HG03439 (cell line): ENCODE results near the gene SLC26A6.

Experiments used
- ATAC-seq: cut with Tn5 transposase; IDR thresholded peaks from one replicate; pipeline ENCODE4 v1.9.1; 2021; ENCODE audit warnings: mild to moderate bottlenecking, moderate library complexity; ENCODE audit not compliant: unreplicated experiment

Gene SLC26A6

DNA sequence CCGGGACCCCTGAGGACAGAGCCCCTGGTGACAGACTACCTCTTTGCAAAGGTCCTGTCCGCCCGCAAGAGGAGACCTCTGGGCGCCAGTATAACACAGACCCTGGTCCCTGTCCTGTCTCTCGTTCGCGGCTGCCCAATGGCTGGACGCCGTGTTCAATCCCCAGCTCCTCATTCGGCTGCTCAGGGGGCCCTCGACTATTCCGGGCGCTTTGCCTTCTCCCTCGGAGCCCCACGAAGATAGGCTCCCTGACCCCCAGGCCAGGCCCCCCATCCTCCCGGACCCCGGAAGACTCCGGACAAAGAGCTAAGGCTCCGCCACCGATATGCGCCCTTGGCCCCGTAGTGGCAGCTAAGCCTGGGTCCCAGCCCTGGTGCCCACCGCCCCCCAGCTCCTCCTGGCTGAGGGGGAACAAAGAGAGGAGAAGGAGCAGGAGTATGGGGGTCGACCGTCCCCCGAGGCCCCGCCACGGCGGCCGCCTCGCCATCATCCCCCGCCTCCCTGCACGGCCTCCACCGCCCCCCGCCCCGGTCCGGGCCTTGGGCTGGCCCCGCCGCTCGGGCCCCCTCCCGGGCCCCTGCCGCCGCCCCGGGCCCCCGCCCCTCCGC, 27.0 kb upstream of the SLC26A6 start:
- ATAC-seq: no peak

DNA sequence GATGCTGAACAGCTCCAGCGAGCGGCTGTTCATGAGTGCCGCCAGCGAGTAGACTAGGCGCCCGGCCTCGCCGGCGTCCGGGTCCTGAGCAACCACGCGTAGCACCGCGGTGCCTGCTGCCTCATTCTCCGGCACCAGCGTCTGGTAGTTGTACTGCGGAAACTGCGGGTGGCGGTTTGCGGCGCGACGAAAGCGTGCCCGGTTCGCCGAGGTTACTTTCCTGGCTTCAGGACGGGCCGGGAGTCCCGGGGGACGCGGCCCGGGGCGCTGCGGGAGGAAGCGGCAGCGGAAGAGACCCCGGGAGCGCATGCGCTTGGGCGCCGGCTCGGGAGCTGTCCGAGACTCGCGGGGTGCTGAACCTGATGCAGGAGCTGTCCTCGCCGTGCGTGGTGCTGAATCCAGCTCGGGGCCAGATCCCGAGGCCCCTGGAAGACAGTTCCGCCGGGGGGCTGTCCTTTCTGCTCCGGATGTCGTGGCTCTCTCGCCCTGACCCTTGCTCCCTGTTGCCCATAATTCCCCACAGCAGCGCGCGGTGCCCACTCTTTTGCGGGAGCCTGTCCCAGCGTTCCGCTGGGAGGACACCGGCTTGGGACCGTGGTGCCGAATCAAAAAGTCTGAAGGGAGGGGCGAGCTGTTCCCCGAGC, 26.4 kb upstream of the SLC26A6 start:
- no peak for ATAC-seq

DNA sequence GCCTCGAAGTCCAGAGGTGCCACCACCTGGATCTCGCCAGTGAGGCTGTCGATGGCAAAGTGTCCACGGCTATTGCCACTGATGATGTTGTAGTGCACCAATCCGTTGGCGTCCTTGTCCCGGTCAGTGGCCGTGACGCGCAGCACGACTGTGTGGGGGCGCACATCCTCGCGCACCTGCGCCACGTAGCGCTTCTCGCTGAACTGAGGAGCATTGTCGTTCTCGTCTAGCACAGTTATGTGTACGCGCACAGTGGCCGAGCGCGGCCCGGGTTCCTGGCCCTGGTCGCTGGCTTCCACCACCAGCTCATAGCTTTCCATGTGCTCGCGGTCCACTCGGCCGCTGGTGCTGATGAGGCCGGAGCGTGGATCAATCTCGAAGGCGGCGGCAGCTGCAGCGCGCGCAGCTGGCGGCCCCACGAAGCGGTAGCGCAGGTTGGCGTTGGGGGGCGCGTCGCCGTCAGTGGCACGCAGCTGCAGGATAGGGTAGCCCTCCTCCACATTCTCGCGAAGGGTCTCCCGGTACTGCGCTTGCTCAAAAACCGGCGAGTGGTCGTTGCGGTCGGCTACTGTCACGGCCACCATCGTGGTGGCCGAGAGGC, 25.6 kb upstream of the SLC26A6 start:
- no peak for ATAC-seq

DNA sequence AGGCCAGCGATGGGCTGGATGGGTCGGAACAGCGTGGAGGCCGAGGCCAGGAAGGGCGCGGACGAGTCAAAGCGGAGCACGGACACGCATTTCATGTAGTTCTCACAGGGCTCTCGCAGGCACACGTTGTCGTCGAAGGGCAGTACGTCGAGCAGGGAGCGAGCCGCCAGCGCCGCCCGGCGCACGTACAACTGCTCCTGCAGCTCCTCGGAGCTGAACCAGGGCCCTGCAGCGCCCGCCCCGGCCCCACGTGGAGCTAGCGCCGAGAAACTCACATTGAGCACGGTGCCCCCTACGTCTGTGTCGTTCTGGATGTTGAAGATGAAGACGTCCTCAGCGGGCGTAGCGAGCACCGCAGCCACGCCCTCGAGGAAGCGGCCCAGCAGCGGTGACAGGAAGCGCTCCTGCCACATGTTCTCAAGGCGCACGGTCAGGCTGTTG, 21.6 kb upstream of the SLC26A6 start:
- ATAC-seq: no peak

DNA sequence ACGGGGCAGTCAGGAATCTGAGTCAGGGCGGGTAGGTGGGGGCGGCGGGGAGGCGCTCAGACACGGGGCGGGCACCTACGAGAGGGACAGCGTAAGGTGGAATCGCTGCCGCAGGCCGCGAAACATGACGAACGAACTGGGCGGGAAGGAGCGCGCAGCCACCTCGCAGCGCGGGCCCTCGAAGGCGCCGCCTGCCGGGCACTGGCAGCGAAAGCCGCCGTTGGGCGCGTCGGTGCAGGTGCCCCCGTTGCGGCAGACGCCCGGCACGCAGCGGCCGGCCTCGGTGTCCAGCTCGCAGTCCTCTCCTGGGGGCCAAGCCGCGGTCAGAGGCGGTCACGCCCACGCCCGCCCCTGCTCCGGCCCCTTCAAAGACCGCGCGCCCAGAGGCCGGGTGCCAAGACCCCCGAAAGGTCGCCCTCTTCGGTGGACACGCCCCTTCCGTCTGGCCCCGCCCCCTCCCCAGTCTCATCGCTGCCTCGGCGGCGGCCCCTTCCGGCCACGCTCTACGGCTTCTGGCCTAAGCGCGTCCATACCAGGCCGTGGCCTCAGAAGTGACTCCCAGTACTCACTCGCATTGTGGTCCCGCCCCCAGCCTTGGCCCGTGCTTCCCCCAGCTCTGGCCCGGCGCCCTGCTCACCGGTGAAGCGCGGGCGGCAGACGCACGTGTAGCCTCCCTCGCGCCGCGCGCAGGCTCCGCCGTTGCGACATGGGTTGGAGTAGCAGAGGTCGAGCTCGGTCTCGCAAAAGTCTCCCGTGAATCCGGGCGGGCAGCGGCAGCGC, 21.0 kb upstream of the SLC26A6 start:
- peak; percentile 56 for ATAC-seq

DNA sequence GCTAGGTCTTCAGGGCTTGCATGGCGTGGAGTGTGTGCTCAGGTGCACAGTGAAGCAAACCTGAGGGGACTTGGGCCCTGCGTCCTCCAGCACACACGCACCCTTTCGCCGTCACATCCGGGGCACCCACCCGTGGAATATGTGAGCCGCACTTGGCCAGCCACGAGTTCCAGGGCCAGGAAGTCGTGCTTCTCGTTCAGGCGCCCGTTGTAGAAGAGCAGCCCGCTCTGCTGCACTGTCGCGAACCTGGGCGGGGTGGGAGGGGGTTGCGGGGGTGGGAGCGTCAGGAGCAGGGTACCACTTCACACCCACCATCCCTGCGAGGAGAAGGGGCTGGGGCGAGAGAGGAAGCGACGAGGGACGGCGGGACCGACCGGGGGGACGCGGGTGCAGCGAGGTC, 20.3 kb upstream of the SLC26A6 start:
- no peak for ATAC-seq

DNA sequence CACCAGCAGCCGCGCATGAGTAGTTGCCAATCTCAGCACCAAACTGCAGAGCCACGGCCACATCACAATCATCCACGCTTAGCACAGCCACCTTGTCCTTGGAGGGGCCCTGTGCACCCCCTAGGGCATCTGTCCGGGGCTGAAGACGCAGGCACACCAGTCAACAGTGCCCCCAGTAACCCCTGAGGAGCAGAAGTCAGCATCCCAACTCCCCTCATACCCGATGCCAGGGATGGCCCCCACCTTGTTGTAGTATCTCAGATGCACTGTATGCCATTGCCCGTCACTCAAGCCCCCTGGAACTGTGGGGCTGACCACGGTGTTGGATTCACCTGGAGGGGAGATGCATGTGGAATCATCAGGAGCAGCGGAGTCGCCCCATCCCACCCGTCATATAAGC, 19.8 kb upstream of the SLC26A6 start:
- ATAC-seq: no peak

DNA sequence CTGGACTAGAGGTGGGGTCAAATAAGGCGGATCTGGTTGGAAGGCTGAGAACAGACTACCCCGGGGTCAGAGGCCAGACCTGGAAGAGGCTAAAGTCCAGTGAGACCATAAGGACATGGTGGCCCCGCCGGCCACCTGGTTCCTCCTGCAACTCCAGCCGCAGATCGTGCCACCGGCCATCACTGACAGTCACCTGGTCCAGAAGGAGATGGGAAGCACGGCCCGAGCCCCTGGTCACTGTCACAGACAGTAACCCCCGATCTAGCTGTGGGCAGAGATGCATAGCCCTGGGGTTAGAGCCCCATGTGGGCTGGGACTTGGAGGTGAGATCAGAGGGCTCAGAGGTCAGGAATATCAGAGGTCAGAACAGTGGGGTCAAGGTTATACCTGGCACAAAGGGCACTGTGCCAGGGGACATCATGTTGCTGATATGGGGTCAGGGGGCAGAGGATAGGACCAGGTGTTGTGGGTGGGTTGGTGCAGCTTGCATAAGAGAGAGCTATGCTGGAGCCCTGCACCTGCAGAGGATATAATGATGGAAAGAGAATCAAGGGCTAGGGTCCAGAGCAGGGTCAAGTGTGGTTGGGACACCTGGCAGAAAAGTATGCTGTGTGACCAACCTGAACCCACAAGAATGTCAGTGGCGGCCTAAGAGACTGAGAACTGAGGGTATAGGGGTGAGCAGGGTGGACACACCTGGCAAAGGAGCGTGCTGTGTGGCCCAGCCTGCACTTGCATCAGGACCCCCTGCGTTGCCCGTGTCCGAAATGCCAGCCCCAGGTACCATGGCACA, 17.9 kb upstream of the SLC26A6 start:
- ATAC-seq: no peak

DNA sequence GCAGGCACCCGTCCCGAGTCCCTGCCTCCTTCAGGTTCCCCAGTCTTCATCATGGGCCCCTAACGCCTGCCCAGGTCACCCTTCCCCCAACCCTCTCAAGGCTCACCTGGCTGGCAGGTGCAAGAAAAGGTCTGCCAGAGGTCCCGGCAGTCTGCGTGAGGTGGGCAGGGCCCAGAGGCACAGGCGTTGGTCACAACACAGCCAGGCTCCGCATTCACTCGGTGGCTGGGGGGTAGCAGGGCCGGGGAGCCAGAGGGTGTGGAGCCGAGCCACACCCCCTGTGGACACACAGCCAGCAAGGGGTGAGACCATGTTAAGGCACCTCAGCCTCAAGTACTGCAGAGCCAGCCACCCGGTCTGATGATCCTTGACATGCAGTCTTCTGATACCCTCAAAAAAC, 16.5 kb upstream of the SLC26A6 start:
- ATAC-seq: no peak

DNA sequence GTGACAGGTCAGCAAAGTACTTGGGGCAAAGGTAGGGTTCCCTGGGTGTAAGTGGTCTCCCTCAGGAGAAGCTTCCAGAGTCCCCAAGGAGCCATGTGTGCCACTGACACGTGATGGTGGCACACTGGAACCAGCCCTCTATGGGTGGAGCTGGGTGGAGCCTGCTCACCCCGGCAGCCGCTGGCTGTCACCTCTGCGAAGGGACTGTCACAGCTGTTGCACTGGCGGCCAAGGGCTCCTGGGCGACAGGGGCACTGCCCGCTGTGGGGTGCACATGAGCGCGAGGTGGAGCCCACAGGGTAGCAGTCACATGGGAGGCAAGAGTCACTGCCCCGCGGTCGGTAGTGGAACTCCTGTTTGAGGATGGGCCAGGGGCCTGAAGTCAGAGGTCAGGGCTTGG, 15.5 kb upstream of the SLC26A6 start:
- ATAC-seq: no peak

DNA sequence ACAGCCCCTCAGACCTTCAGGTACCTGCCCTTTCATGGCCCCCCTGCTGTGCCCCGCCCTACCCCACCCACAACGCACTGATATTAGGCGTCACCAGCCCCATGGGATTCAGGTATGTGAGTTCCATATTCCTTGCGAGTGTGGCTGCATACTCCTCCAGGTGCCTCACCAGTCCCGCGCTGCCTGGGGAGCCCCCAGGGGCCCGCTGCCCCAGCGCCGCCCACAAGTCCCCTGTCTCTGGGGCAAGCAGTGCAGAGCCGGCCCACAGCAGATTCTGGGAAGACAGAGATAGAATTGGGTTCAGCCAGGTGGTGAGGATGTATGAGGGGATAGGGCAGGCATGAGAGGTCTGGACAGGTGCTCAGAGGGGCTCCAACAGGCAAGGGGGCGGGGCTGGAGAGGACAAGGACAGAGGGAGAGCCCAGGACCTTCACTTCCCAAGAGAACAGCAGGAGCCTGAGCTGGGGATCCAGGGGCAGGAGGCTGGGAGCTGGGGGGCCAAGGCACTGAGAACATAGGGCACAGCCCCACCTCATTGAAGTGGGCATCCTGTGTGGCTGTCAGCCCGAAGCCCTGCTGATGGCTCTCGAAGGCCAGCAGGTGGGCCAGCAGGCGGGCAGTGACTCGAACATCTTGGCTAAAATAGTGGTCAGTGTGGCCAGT, 13.1 kb upstream of the SLC26A6 start:
- no peak for ATAC-seq

DNA sequence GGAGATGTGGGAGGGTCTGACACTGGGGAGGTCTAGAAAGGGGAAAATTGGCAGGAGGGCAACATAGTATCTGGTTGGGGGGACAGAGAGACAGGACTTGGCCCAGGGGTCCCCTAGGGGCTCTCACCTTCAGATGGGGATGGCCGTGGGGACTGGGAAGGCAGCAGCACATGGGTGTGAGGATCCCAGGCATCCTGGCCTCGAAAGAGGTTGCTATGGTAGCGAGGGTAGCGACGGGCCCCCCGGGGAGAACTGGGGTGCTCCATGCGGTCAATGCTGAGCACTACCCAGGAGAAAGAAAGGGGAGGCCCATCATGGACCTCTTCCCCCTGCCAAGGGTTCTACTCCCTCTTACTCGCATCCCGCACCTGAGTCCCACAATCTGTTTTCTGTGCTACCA, 12.5 kb upstream of the SLC26A6 start:
- ATAC-seq: no peak

DNA sequence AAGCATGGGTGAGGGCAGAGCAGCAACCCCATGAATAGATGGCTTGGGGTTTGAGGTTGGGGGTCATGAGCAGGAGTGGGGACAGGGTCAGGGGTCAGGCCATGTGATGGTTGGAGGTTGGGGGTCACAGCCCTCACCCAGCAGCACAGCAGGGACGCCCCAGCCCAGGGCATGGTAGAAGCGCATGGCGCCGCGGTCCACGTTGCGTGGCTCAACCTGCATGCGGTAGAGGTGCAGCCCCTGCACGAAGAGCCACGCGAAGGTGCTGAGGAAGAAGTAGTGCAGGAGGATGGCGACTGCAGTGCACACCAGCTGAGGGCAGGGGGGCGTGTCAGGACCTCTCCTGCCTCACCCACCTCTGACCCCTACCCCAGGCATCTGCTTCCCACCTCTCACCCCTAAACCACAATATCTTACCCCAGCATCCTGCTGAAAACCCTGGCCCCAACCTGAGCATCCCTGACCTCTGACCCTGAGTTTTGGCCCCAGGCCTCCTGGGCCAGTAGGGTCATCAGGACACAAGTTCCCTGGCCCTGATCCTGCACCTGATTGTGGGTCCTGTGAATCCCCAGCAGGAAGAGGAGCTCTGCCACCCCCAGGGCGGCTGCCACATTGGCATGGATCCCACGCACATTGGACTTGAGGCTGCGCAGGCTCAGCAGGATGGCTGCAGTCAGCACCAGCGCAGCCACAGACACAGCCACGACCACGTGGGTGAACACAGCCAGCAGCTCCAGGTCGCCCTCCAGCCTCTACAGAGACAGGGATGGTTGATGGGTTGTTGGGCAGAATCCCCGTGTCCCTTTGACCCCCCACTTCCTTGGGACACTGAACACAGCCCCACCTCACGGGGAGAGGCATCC, 9.9 kb upstream of the SLC26A6 start:
- no peak for ATAC-seq

DNA sequence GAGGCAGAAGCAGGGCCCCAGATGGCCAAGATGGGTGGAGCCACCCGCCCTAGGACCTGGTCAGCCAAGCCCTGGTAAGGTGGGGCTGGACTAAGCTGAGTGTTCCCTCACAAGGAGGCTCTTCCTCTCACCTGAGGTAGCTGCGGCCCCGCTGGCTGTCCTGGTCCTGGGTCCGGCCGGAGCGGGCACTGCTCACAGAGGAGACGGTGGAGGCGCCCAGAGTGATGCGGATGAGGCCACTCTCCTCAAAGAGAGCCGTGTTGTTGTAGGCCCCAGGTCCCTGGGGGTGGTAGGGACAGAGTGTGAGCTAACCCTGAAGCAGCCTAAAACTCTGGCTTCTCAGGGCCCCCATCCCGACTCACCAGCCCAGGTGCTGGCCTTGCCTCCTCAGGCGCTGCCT, 7.3 kb upstream of the SLC26A6 start:
- no peak for ATAC-seq

DNA sequence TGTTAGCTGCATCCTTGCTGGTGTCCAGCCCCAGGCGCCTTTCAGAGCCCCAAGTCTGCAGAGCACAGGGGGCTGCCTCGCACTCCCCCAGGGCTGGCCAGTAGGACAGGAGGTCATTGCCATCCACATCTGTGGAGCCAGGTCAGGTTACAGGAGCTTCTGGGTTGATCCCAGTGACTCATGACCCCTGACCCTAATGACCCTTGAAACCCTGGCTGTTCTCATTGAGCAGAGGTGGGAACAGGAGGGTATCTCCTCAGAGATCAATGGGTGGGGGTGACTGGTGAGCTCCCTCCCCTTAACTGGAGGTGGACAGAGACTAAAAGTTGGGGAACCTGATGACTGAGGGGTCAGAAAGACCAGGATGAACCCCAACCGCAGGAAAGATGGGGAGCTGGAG, 6.1 kb upstream of the SLC26A6 start:
- no peak for ATAC-seq

DNA sequence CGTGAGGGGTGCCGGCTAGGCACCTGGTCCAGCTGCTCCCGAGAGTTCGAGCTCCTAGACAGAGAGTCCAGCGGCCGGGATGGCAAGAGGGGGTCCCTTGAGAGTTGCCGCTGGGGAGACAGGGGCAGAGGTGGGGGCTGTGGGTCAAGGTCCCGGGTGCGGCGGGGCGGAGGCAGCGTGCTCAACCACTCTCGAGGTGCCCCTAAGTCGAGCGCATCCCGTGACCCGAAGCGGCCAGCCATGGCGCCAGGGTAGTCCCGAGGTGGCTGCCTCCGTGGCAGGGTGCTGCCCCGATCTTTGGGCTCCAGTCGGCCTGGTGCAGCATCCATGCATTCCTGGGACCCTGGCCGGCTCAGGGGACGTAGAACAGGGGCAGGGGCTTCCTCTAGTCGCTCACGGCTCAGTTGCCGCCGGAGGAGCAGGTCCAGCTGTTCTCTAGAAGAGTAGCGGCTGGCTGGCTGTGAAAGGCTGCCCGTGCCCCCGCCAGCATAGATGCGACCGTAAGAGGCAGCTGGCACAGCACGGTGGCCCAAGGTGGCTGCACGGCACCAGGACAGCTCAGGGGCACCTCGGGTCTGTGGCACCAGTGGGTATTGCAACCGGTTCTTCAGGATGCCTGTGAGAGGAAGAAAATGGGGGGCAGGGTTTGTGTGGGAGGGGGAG, 4.8 kb upstream of the SLC26A6 start:
- ATAC-seq: no peak

DNA sequence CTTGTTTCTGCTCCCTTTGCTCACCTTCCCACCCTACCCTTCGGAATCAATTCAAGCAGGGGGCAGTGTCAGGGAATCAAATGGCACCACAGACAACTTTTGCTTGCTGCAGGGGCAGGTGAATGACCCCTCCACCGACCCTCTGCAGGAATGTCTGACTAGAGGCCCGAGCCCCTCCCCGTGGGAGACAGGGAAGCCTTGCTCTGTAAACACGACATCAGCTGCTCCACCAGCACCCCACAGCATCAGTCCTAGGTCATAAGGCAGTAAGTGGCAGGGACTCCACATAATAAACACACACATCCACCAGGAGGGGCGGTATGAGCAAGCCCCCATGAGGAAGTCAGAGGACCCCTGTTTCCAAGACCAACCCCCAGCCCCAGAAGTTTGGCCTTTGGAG, 2.0 kb upstream of the SLC26A6 start:
- no peak for ATAC-seq

DNA sequence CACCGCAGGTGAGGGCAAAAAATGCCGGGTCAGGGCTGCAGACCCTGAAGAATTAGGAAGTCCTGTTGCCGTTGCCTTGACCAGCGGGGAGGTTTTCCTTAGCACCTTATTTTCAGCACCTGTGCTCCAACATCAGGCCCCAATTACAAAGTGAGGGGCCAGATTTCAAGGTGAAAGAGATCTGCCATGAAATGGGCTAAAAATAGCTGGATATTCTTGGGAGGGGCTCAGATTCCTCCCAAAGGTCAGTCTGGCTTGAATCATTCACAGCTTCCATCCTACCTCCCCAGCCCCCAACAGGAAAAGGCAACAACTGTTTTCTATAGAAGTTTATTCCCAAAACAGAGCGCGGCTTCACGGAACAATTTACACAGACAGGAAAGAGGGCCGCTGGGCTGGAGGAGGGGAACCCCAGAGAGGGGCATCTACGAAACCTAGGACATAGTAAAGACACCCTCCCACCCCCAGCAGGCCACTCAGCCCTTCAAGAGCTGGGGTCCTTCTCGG, 941 bp upstream of the SLC26A6 start:
- no peak for ATAC-seq

DNA sequence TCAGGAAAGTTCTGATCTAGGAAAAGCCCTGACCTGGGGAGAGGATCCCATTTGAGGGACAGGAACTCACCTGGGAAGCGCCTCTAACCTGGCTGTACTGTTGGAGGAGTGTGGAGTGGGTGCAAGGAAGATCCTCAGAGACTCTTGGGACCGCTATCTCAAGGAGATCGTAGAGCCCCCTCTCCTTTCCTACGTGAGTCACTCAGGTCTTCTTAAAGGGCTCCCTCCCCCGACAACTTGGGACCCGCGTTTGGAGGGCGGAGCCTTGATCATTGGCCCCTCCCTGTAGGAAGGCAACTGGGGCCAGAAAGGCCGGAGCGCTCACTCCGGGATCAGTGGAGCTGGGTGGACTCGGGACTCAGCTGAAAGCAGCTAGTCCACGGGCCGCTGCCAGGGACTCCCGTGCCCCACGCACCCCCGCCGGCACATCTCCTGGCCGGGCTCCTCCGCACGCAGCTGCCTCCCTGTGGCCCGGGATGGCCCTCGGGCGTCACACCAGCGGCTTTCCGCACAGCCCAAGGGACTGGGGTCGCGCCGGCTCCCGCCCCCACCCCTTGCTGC, 520 bp downstream of the SLC26A6 start:
- ATAC-seq: no peak
